ENCODE measurements around the gene PAPPA2. TPM values are rescaled to one million over a fixed set of nuclear protein-coding genes. Genes with fewer than 3 reads are reported as not detected.

The PAPPA2 gene
- total and polyA plus RNA-seq, 2 donors (not counting 1 experiment from before 2014, with no cell fraction given) = not detected

- ATAC-seq (ENCODE audit: low read depth) = no peak
- WGBS (ENCODE audit: insufficient coverage) = 61% methylated on average over 2 of the region's 4 CpGs
Observed at GRCh38 chr1:176786274-176786673, 323.3 kb downstream of the PAPPA2 start.

GRCh38 chr1:176789571-176790090 is 326.7 kb downstream of the PAPPA2 start:
- no peaks in the 10 kb centered on the region for H3K9me3 Mint-ChIP-seq (ENCODE audit: insufficient read depth)
- H3K27ac Mint-ChIP-seq = no peak overlapping the region
- H3K36me3 ChIP-seq (replicated peaks in 1 of 2; ENCODE audit: control extremely low read depth in 1 of 2, control insufficient read depth in 1 of 2, extremely low read depth in 1 of 2, insufficient read depth in 2 of 2, low read length in 1 of 2) = no peaks in the 10 kb centered on the region
- no peaks in the 10 kb centered on the region for H4K20me1 ChIP-seq (ENCODE audit: control insufficient read depth, insufficient read depth, low read length, poor library complexity, severe bottlenecking)
- H3K27me3 ChIP-seq (replicated peaks in 1 of 4; ENCODE audit: control extremely low read depth in 1 of 4, control insufficient read depth in 3 of 4, insufficient read depth in 4 of 4, low read length in 3 of 4) = no peaks in the 10 kb centered on the region
- intact Hi-C loops (cut with micrococcal nuclease) = no loop called here
- no peaks in the 10 kb centered on the region for H3K79me2 ChIP-seq (ENCODE audit: control insufficient read depth, insufficient read depth, low read length)
- ChIA-PET CTCF (no interaction called here), POLR2A (no interaction called here)
- TF ChIP-seq, protein P1, sequence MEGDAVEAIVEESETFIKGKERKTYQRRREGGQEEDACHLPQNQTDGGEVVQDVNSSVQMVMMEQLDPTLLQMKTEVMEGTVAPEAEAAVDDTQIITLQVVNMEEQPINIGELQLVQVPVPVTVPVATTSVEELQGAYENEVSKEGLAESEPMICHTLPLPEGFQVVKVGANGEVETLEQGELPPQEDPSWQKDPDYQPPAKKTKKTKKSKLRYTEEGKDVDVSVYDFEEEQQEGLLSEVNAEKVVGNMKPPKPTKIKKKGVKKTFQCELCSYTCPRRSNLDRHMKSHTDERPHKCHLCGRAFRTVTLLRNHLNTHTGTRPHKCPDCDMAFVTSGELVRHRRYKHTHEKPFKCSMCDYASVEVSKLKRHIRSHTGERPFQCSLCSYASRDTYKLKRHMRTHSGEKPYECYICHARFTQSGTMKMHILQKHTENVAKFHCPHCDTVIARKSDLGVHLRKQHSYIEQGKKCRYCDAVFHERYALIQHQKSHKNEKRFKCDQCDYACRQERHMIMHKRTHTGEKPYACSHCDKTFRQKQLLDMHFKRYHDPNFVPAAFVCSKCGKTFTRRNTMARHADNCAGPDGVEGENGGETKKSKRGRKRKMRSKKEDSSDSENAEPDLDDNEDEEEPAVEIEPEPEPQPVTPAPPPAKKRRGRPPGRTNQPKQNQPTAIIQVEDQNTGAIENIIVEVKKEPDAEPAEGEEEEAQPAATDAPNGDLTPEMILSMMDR (IDR thresholded peaks at IDR 0.05) = no peak
- TF ChIP-seq EZH2 (IDR thresholded peaks at IDR 0.05; ENCODE audit: borderline replicate concordance, insufficient read depth, low read depth, low read length, poor library complexity, severe bottlenecking) = no peak
- no peak overlapping the region for H3K9ac ChIP-seq (ENCODE audit: low read length)
- no peak overlapping the region for H3K4me3 Mint-ChIP-seq
- no peaks in the 10 kb centered on the region for H3K4me1 ChIP-seq (ENCODE audit: control insufficient read depth in 2 of 2, insufficient read depth in 2 of 2, low read length in 2 of 2)
- H3K4me1 Mint-ChIP-seq = no peaks in the 10 kb centered on the region
- H3K4me3 ChIP-seq (ENCODE audit: control extremely low read depth in 1 of 5, extremely low read depth in 1 of 5, insufficient read depth in 1 of 5, low read depth in 2 of 5, low read length in 4 of 5) = no peak overlapping the region
- no peaks in the 10 kb centered on the region for H3K27me3 Mint-ChIP-seq
- WGBS (ENCODE audit: insufficient coverage) = 60% methylated on average over 1 of the region's 1 CpG
- DNase-seq = no peak
- no peak overlapping the region for H3K27ac ChIP-seq (ENCODE audit: low read length in 2 of 2)
- ATAC-seq (ENCODE audit: low read depth) = no peak
- H2AFZ ChIP-seq (ENCODE audit: insufficient read depth, low read depth, low read length, poor library complexity, severe bottlenecking) = no peak overlapping the region
- no peak overlapping the region for H3K4me2 ChIP-seq (replicated peaks; ENCODE audit: low read depth, low read length, poor library complexity, severe bottlenecking)
- no peaks in the 10 kb centered on the region for H3K9me3 ChIP-seq (ENCODE audit: control extremely low read depth in 1 of 3, control insufficient read depth in 2 of 3, insufficient read depth in 1 of 3, low read length in 2 of 3)

More at GRCh38 chr1:176786274-176786673, 323.3 kb downstream of the PAPPA2 start:
- Histone ChIP-seq H3K9ac (ENCODE audit: low read length) (no peak overlapping the region), H3K4me1 (ENCODE audit: control insufficient read depth in 2 of 2, insufficient read depth in 2 of 2, low read length in 2 of 2) (no peaks in the 10 kb centered on the region), H3K4me2 (replicated peaks; ENCODE audit: low read depth, low read length, poor library complexity, severe bottlenecking) (no peak overlapping the region), H3K27me3 (replicated peaks in 1 of 4; ENCODE audit: control extremely low read depth in 1 of 4, control insufficient read depth in 3 of 4, insufficient read depth in 4 of 4, low read length in 3 of 4) (no peaks in the 10 kb centered on the region), H3K27ac (ENCODE audit: low read length in 2 of 2) (no peak overlapping the region), H3K4me3 (ENCODE audit: control extremely low read depth in 1 of 5, extremely low read depth in 1 of 5, insufficient read depth in 1 of 5, low read depth in 2 of 5, low read length in 4 of 5) (no peak overlapping the region), H3K79me2 (ENCODE audit: control insufficient read depth, insufficient read depth, low read length) (no peaks in the 10 kb centered on the region), H3K9me3 (ENCODE audit: control extremely low read depth in 1 of 3, control insufficient read depth in 2 of 3, insufficient read depth in 1 of 3, low read length in 2 of 3) (no peaks in the 10 kb centered on the region), H4K20me1 (ENCODE audit: control insufficient read depth, insufficient read depth, low read length, poor library complexity, severe bottlenecking) (no peaks in the 10 kb centered on the region), H2AFZ (ENCODE audit: insufficient read depth, low read depth, low read length, poor library complexity, severe bottlenecking) (no peak overlapping the region), H3K36me3 (replicated peaks in 1 of 2; ENCODE audit: control extremely low read depth in 1 of 2, control insufficient read depth in 1 of 2, extremely low read depth in 1 of 2, insufficient read depth in 2 of 2, low read length in 1 of 2) (no peaks in the 10 kb centered on the region)
- intact Hi-C loops (cut with micrococcal nuclease) = no loop called here
- Mint-ChIP-seq H3K27ac (no peak overlapping the region), H3K4me3 (no peak overlapping the region), H3K9me3 (ENCODE audit: insufficient read depth) (no peaks in the 10 kb centered on the region), H3K4me1 (no peaks in the 10 kb centered on the region), H3K27me3 (no peaks in the 10 kb centered on the region)
- ChIA-PET POLR2A (no interaction called here), CTCF (no interaction called here)
- no peak for DNase-seq
- TF ChIP-seq EZH2 (IDR thresholded peaks at IDR 0.05; ENCODE audit: borderline replicate concordance, insufficient read depth, low read depth, low read length, poor library complexity, severe bottlenecking) = no peak
- TF ChIP-seq, protein P1 (IDR thresholded peaks at IDR 0.05) = no peak

All from B cell (primary cell).